HFF-Myc (cell line): Measurements from ENCODE around the gene TRIM28.

Source experiments
- DNase-seq: peaks from one replicate; pipeline ENCODE4 v3.0.0-alpha.2; 2011; ENCODE audit warnings: low read depth; ENCODE audit errors: extremely low read depth
- H3K4me3 ChIP-seq: replicated peaks from 2 replicates; pipeline ENCODE4 v1.5.1; 2011; ENCODE audit warnings: low read depth, mild to moderate bottlenecking, control low read depth, low read length
- TF ChIP-seq, protein P1 (sequence below): IDR thresholded peaks from 2 replicates; pipeline ENCODE4 v1.5.1; 2012; ENCODE audit warnings: mild to moderate bottlenecking, low read depth, low read length, control low read depth; ENCODE audit errors: missing control alignments

The TRIM28 gene

DNA sequence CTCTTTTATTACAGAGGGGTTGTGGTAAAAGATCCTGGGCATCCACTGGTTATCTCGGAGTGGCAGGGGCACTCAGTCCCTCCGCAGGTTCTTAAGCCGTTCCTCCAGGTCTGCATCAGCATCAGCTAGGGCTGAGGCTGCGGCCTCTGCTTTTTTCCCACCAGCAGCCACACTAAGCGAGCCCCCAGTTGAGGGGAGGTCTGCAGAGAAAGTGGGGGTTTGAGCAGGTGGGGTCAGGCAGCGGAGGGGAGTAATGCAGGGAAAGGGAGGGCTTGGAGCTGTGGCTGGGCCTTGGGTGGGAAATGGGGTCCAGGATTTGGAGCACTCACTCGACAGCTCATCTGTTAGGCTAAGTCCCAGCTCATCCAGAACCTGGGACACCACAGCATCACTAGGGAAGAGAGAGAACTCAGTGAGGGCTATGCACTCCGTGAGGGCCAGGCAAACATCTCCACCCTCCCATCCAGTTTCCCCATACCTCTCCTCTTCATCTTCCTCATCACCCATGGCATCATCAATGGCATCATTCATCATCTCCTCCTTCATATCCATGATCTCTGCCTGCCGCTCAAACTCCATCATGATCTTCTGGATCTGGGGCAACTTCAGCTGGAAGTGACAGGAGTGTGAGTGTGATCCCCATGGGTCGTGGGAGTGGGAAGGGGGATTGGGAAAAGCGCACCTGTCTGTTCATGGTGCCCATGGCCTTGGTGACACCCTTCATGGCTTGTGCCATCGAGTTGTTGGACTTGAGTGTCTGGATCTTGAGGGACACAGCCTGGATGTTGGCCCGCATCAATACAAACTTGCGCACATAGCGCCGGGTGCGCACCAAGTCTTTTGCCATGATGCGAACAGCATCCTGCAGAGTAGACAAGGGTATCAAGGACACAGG is 8.0 kb downstream of the TRIM28 start:
- TF ChIP-seq, protein P1, sequence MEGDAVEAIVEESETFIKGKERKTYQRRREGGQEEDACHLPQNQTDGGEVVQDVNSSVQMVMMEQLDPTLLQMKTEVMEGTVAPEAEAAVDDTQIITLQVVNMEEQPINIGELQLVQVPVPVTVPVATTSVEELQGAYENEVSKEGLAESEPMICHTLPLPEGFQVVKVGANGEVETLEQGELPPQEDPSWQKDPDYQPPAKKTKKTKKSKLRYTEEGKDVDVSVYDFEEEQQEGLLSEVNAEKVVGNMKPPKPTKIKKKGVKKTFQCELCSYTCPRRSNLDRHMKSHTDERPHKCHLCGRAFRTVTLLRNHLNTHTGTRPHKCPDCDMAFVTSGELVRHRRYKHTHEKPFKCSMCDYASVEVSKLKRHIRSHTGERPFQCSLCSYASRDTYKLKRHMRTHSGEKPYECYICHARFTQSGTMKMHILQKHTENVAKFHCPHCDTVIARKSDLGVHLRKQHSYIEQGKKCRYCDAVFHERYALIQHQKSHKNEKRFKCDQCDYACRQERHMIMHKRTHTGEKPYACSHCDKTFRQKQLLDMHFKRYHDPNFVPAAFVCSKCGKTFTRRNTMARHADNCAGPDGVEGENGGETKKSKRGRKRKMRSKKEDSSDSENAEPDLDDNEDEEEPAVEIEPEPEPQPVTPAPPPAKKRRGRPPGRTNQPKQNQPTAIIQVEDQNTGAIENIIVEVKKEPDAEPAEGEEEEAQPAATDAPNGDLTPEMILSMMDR, result no peak
- no peak for DNase-seq
- no peak overlapping the region for H3K4me3 ChIP-seq

DNA sequence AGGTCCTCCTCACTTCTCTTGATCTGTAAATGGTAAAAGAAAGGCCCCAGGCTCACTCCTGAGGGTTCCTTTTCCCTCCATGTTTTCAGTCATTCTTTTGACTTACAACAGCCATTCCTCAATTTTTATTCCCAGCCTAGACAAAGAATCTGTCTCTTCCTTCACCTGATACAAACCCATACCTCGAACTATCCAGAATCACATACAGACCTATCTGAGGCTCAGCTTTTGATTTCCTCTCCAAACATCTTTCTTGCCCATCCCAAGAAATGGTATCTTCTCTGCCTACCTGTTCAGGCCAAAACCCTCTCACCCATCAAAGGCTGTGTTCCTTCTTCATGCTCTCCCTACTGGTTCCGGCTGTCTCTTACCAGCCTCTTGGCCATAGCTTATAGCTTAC is 8.8 kb downstream of the TRIM28 start:
- no peak overlapping the region for H3K4me3 ChIP-seq
- TF ChIP-seq, protein P1, result no peak

DNA sequence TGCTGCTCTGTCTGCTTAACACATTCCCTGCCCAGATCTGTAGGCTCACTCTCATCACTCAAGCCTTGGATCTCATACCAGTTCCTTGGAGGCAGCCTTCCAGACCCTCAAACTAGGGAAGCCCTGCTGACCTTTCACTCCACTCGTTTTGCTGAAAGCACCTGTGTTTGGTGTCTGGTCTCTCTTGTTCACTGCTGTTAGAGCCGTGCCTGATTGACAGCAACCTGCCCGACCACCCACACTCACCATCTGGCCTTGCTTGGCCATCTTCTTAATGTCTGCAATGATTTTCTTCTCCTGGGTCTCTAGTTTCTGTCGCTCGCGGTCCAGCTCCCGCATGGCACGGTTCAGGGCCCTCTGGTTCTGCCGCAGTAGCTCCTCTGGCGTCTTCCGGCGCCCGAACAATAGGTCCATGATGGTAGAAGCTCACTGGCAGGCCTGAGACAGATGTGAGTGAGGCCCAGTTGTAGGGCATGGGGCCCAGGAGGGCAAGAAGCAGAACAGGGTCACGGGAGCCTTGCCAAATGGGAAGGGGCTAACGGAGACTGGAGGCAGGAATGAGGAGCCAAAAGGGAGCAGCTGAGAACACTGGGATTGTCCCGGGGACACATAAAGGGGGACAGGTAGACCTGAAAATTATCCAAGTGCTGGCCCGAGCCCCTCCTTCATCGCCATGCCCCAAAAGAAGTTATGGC is 10.1 kb downstream of the TRIM28 start:
- H3K4me3 ChIP-seq, result peak overlapping the region; percentile 63
- TF ChIP-seq, protein P1, result no peak
- no peak for DNase-seq

More for the DNA sequence above, 8.8 kb downstream of the TRIM28 start:
- DNase-seq, result no peak

DNA sequence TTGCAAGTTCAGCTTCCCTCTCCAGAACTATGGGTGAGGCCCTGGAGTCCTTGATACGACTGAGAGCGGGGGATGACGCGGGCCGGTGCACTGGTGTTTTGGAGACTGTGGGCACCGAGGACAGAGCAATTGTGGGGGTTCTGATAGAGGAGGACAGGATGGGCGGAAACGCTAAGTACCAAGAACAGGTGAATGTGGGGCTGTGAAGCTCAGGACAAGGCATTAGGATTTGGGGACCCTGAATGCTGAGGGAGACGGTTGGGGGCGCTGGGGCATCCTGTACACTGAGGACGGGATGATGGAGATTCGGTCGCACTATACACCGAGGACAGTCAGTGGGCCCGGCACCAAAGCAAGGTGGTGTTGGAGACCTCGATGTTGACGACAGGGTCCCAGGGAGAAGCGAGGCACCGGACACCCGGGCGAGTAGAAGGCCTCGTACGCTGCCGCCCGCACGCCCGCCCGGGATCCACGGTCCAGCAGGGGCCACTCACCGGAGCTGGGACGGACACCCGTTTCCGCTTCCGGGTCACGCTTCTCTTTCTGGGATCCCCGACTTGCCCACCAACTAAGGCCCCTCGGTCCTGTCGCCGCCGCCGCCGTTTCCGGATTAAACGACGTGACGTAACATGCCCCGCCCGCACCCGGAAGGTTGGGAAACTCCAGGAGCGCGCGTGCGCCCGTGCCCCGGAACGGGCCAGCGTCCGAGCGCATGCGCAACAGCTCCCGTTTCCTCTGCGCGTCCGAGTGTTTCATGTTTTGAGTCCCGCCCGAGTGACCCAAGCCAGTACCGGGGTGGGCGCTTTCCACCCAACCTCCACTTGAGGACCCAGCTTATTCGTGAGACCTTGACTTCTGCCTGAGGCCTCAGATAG is 10.9 kb downstream of the TRIM28 start, which contains the start of gene CHMP2A:
CHMP2A (minus strand) TSS at position 612 of the 875 bp plus-strand sequence. CDS start 893 bp downstream, outside the sequence.
- DNase-seq, result peak; percentile 87
- TF ChIP-seq, protein P1, result no peak
- peak within 1 kb of the TSS; percentile 63 for H3K4me3 ChIP-seq

DNA sequence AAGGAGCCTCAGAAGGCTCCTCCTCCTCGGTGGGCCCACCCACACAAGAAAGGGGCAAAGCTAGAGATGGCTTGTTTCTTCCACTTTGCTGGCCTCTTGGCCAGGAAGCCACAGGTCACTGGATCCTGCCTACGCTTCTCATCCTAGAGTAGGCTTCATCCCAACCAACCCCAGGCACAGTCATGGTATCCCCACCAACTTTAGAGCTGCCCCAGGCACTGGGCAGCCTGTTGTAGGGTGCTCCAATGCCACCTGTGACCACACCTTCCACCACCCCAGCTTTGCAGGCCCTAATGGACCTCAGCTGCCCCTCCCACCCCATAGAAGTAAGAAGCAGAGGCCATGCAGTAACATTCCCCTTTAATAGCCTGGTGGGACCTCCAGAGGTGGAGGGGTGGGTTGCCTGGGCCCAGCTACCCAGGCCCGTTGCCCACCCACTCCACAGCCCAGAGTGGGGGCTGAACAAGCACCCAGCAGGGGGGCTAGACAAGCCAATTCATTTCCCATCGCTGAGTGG is 11.6 kb downstream of the TRIM28 start:
- peak overlapping the region; percentile 63 for H3K4me3 ChIP-seq
- DNase-seq, result no peak
- TF ChIP-seq, protein P1, result no peak
